ENCODE results near the gene ST3GAL3.
"Not testable (repeated sequence)": the region's sequence is repeated elsewhere in the genome, so short reads cannot be mapped to it uniquely, and the experiment has no call there.

Gene ST3GAL3

DNA sequence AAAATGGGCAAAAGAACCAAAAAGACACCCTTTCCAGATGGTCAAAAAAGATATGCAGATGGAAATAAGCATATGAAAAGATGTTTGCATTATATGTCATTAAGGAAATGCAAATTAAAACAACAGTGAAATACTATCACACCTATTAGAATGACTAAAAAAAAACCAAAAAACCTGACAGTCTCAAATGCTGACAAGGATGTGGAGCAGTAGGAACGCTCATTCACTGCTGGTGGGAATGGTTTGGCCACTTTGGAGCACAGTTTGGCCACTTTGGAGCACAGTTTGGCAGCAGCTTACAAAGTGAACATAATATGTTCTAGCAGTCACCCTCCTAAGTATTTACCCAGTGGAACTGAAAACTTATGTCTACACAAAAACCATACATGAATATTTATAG is 121.2 kb downstream of the ST3GAL3 start:
- no peak overlapping the region for H3K4me3 Mint-ChIP-seq
- H3K36me3 Mint-ChIP-seq: peaks cover 17% of the 10 kb centered on the region
- H3K4me1 Mint-ChIP-seq (ENCODE audit: low read depth): peaks cover 32% of the 10 kb centered on the region
- H3K27me3 Mint-ChIP-seq: no peaks in the 10 kb centered on the region
- H3K9me3 Mint-ChIP-seq (ENCODE audit: low read depth): no peaks in the 10 kb centered on the region
- no peak overlapping the region for H3K27ac Mint-ChIP-seq

DNA sequence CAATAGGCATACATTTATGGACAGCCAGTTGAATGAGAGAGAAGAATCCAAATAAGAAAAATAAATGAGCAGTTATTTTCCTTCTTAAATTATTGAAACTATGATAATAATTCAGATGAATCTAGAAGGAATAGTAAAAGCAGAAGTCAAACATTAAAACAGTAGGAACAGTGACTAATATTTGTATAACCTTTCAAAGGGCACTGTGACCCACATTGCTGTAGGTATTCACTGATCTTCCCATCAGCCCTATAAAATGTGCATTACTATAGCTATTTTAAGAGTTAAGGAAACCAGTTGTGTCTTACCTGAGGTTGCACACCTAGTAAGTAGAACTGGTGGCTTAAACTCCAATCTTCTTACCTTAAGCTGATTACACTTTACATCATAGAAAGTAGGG is 123.5 kb downstream of the ST3GAL3 start:
- no peaks in the 10 kb centered on the region for H3K27me3 Mint-ChIP-seq
- peaks cover 14% of the 10 kb centered on the region for H3K36me3 Mint-ChIP-seq
- H3K9me3 Mint-ChIP-seq (ENCODE audit: low read depth): no peaks in the 10 kb centered on the region
- no peak overlapping the region for H3K27ac Mint-ChIP-seq
- peaks cover 52% of the 10 kb centered on the region for H3K4me1 Mint-ChIP-seq (ENCODE audit: low read depth)
- no peak overlapping the region for H3K4me3 Mint-ChIP-seq

DNA sequence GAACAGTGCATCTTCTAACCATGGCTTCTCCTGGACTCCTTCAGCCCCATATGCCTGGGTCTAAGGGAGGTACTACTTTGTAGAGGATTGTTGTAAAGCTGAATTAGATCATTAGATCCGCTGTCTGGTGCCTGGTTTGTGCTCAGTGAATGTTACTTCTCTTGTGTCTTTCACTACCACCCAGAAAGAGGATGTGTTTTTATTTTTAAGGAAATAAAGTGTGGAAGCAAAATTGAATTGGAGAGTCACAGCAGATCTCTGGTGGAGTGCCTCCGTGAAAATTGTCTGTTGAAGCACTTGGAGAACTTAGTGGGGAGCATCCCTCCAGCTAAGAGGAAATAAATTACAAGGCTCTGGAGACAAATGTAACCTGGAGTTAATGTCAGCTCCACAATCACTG is 124.5 kb downstream of the ST3GAL3 start:
- H3K4me3 Mint-ChIP-seq: no peak overlapping the region
- H3K36me3 Mint-ChIP-seq: peaks cover 14% of the 10 kb centered on the region
- peaks cover 63% of the 10 kb centered on the region for H3K4me1 Mint-ChIP-seq (ENCODE audit: low read depth)
- no peaks in the 10 kb centered on the region for H3K27me3 Mint-ChIP-seq
- H3K9me3 Mint-ChIP-seq (ENCODE audit: low read depth): no peaks in the 10 kb centered on the region
- H3K27ac Mint-ChIP-seq: peak overlapping the region; percentile 4

DNA sequence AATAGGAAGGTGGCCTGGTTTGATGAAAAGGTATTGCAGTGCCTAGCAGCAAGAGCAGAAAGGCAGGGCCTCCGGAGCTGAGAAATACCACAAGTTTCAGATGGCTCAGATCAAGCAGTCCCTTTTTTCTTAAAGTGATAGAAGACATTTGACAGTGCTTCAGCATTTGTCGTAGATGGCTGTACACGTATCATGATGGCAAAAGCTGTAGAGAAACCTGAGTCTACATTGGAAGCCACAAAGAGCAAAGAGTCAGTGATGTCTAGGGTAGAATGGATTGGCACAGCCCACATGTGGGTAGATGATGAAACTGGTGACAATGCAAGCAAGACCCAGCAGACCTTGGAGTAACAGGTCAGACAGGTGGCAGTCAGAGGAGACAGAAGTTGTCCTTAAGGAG is 124.9 kb downstream of the ST3GAL3 start:
- Mint-ChIP-seq H3K36me3 (peaks cover 15% of the 10 kb centered on the region), H3K4me1 (ENCODE audit: low read depth) (peaks cover 67% of the 10 kb centered on the region), H3K27ac (peak overlapping the region; percentile 4), H3K4me3 (no peak overlapping the region), H3K27me3 (no peaks in the 10 kb centered on the region), H3K9me3 (ENCODE audit: low read depth) (no peaks in the 10 kb centered on the region)

DNA sequence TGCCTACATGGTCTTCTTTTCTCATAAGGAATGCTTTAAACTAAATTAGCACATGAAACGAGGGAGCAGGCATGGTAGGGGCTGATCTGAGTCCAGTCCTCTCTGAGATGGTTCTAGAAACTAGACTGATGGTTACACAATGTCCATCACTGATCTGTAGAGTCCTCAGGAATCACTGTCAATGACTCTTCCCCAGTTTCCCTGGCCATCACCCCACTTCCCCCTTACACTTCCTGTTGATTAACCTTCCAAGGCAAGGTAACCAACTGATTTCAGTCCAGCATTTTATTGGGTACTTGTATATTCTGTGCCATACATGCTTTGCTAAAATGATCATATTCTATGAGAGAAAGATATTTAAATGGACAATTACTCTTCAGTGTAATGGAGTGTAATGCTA is 125.7 kb downstream of the ST3GAL3 start:
- Mint-ChIP-seq H3K4me1 (ENCODE audit: low read depth) (peaks cover 67% of the 10 kb centered on the region), H3K36me3 (peaks cover 14% of the 10 kb centered on the region), H3K9me3 (ENCODE audit: low read depth) (no peaks in the 10 kb centered on the region)

DNA sequence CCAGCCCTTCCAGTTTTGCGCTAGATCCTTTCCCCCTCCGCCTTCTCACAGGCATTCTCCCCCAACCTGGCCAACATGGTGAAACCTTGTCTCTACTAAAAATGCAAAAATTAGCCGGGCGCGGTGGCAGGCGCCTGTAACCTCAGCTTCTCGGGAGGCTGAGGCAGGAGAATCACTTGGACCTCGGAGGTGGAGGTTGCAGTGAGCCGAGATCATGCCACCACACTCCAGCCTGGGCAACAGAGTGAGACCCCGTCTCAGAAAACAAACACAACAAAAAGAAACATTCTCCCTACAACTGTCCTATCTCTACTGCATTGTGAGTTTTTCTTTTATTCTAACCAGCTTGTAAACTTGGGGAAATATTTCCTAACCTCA is 126.6 kb downstream of the ST3GAL3 start:
- Mint-ChIP-seq H3K27ac (peak overlapping the region; percentile 84), H3K4me1 (ENCODE audit: low read depth) (peaks cover 67% of the 10 kb centered on the region), H3K36me3 (peaks cover 20% of the 10 kb centered on the region), H3K4me3 (peak overlapping the region; percentile 50)
- H3K27me3 Mint-ChIP-seq; H3K9me3 Mint-ChIP-seq (ENCODE audit: low read depth): not testable (repeated sequence)

More for the DNA sequence above, 125.7 kb downstream of the ST3GAL3 start:
- Mint-ChIP-seq H3K27ac (peak overlapping the region; percentile 55), H3K27me3 (no peaks in the 10 kb centered on the region), H3K4me3 (no peak overlapping the region)

DNA sequence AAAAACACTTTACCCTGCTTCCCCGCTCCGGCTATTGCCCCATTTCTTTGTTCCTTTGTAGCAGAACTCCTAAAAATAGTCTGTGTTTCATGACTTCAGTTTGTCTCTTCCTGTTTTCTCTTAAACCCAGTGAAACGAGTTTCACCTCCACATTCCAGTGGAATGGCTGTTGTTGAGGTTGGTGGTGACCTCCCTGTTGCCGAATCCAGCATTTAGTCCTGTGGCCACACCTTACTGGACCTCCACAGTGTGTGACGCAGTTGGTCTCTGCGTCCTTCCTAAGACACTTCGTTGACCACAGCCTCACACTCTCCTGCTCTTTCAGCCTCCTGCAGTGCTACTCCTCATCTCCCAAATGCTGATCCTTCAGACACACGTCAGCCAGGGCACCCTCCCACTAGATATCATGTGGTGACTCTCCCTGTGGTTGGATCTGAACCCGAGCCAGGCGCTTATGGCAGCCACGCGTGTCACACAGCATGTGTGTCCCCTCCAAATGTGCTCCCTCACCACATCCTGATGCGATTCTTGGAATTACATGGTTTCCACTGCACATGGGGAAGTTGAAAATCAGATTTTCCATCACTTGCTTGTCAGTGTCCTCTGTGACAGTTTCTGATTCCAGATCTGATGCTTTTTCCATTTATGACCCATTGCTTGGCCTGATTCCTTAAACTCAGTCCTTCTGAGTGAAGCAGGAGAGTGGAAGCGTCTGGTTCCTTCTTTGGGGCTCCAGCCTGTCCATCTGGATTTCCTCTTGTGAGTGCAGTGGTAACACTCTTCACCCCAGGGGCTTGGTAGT is 127.1 kb downstream of the ST3GAL3 start:
- Mint-ChIP-seq H3K9me3 (ENCODE audit: low read depth) (no peaks in the 10 kb centered on the region), H3K27ac (peak overlapping the region; percentile 84), H3K36me3 (peaks cover 22% of the 10 kb centered on the region), H3K4me1 (ENCODE audit: low read depth) (peaks cover 67% of the 10 kb centered on the region), H3K27me3 (no peaks in the 10 kb centered on the region), H3K4me3 (peak overlapping the region; percentile 50)

DNA sequence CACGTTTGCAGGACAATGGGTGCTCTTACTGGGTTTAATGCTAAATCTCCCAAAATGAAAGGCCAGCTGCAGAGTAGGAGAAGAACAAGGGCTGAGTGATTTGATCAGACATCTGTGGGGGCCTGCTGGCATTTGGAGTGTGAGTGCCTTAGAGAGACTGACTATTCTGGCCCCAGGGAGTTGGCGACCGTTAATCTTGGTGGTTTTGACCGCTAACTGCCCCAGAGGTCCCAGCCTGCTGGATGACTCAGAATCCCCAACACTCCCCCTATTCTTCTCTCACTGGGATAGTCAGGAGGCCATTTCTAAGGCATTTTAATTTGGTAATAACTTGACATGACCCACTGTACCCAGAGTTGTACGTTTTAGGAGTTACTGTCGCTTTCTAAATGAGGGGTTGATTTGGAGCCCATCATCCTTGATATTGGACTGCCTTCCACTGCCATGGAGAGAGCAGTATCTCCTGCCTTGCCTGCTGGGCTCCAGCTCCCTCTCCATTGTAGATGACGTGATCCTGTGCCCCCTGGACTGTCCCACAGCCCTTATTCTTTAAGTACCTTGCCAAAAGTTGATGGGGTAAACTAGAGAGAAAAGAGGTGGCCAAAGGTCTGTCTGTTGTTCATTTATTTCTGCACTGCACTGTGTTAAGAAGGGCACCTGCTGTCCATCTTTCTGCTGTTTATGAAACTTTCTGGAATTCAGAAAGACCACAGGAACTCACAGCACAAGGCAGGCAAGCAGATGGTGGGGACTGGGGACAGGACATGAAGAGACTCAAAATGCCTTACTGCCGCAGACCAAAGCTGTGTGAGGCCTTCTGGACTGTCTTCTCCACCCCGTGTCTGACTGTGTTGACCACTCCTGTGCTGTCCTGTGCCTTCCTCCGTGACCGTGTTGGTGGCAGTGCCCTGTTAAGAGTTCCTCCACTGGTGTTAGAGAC is 128.0 kb downstream of the ST3GAL3 start:
- H3K36me3 Mint-ChIP-seq: peaks cover 27% of the 10 kb centered on the region
- peak overlapping the region; percentile 87 for H3K27ac Mint-ChIP-seq
- H3K9me3 Mint-ChIP-seq (ENCODE audit: low read depth): no peaks in the 10 kb centered on the region
- no peaks in the 10 kb centered on the region for H3K27me3 Mint-ChIP-seq
- H3K4me3 Mint-ChIP-seq: peak overlapping the region; percentile 35
- peaks cover 66% of the 10 kb centered on the region for H3K4me1 Mint-ChIP-seq (ENCODE audit: low read depth)

DNA sequence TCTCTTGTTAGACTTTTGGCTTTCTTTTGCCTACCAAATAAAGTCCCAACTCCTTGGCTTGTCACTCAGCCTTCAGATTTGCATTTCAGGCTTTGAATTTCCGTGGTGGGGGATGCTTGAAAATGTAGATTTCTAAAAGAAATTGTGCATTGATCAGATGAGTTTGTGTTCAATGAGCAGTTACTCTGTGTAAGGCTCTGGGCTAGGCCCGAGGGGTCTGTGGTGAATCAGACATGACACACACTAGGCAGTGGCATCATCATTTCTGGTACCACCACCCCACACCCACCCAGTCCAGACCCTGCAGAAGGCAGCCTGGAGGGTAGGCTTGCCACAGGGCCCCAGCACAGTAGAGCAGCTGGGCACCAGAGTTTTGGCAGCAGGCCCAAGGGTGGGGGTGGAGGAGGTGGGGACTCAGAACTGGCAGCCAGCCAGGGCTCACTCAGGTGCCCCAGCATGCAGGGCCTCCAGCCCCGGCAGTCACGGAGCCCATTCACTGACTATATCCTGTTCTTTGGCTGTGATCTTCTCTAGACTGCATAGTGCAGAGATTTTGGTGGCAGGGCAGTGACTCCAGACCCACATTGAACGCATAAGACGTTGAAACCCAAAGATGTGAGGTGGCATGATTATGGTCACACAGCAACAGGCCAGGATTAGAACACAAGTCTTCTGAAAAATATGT is 129.1 kb downstream of the ST3GAL3 start:
- Mint-ChIP-seq H3K27ac (peak overlapping the region; percentile 87), H3K36me3 (peaks cover 31% of the 10 kb centered on the region), H3K4me3 (peak overlapping the region; percentile 14), H3K9me3 (ENCODE audit: low read depth) (no peaks in the 10 kb centered on the region), H3K4me1 (ENCODE audit: low read depth) (peaks cover 56% of the 10 kb centered on the region), H3K27me3 (no peaks in the 10 kb centered on the region)

DNA sequence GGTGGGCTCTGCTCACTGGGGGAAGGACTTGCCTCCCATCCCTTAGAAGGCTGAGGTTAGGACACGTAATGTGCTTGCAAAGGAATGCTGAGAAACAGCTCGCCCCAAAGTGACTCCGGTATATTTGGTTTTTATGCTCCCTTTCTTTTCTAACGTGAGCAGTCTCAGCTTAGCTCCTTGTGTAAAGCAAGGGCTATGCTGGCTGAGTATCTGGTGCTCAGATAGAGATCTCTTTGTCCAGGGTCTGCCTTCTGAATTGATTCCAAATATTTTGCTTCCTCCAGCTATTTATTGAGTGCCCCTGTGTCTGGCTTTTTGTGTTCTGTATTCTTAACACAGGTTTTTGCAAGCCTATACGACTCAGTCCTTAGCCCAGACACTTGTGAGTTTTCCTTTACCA is 131.7 kb downstream of the ST3GAL3 start:
- H3K27me3 Mint-ChIP-seq: no peaks in the 10 kb centered on the region
- peaks cover 41% of the 10 kb centered on the region for H3K36me3 Mint-ChIP-seq
- no peak overlapping the region for H3K4me3 Mint-ChIP-seq
- peaks cover 9% of the 10 kb centered on the region for H3K9me3 Mint-ChIP-seq (ENCODE audit: low read depth)
- H3K4me1 Mint-ChIP-seq (ENCODE audit: low read depth): peaks cover 32% of the 10 kb centered on the region
- no peak overlapping the region for H3K27ac Mint-ChIP-seq

DNA sequence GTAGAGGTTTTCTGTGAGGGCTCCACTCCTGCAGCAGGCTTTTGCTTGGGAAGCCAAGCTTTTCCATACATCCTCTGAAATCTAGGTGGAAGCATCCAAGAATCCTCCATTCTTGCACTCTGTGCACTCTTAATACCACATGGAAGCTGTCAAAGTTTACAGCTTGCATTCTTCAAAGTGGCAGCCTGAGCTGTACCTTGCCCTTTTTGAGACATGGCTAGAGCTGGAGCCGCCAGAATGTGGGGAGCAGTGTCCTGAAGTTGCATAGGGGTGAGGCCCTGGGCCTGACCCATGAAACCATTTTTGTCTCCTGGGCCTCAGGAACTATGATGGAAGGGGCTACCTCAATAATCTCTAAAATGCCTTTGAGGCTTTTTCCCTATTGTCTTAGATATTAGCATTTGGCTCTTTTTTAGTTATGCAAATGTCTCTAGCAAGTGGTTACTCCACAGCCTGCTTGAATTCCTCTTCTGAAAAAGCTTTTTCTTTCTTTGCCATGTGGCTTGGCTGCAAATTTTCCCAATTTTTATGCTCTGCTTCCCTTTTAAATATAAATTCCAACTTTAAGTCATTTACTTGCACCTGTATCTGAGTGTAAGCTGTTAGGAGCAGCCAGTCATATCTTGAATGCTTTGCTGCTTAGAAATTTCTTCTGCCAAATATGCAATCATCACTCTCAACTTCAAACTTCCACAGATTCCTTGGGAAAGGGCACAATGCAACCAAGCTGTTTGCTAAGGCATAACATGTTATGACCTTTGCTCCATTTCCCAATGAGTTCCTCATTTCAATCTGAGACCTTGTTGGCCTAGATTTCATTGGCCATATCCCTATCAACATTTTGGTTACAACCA is 134.2 kb downstream of the ST3GAL3 start:
- peaks cover 41% of the 10 kb centered on the region for H3K36me3 Mint-ChIP-seq
- no peak overlapping the region for H3K4me3 Mint-ChIP-seq
- H3K27ac Mint-ChIP-seq: no peak overlapping the region
- peaks cover 9% of the 10 kb centered on the region for H3K9me3 Mint-ChIP-seq (ENCODE audit: low read depth)
- H3K4me1 Mint-ChIP-seq (ENCODE audit: low read depth): peaks cover 8% of the 10 kb centered on the region
- H3K27me3 Mint-ChIP-seq: no peaks in the 10 kb centered on the region

DNA sequence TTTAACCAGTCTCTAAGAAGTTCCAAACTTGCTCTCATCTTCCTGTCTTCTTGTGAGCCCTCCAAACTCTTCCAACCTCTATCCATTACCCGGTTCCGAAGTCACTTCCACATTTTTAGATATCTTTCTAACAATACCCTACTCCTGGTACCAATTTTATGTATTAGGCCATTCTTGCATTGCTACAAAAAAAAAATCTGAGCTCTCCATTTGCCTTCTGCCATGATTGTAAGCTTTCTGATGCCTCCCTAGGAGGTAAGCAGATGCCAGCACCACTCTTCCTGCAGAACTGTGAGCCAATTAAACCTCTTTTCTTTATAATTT is 134.8 kb downstream of the ST3GAL3 start:
- H3K4me1 Mint-ChIP-seq (ENCODE audit: low read depth): peaks cover 3% of the 10 kb centered on the region
- H3K27me3 Mint-ChIP-seq: no peaks in the 10 kb centered on the region
- no peak overlapping the region for H3K4me3 Mint-ChIP-seq
- H3K9me3 Mint-ChIP-seq (ENCODE audit: low read depth): peaks cover 9% of the 10 kb centered on the region
- no peak overlapping the region for H3K27ac Mint-ChIP-seq
- peaks cover 41% of the 10 kb centered on the region for H3K36me3 Mint-ChIP-seq

DNA sequence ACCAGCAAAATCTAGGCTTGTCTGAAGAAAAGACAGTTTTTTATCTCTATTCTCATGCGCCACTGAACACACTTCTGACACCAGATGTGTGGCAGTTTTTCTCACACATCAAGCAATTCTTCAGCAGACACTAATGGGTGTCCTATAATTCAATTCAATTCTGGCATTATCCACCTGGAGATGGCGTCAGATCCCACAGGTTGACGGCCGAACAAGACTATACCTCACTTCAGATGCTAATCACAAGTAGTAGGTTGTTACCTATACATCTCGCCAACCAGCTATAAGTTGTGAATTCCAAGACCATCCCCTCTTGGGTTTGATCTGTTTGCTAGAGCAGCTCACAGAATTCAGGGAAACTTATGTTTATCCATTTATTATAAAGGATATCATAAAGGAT is 136.3 kb downstream of the ST3GAL3 start:
- H3K36me3 Mint-ChIP-seq: peaks cover 37% of the 10 kb centered on the region

DNA sequence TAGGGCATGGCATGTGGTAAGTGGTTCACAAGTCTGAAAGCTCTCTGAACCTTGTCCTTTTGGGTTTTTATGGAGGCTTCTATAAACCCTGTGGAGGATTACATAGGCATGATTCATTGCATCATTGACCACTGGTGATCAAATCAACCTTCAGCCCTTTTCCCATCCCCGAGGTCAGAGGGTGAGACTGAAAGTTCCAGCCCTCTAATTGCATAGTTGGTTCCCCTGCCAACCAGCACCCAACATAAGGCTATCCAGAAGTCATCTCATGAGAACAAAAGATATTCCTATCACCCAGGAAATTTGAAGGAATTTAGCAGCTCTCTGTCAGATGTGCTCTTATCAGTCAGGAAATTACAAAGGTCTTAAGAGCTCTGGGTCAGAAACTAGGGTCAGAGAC is 136.8 kb downstream of the ST3GAL3 start:
- Mint-ChIP-seq H3K9me3 (ENCODE audit: low read depth) (peaks cover 9% of the 10 kb centered on the region), H3K4me1 (ENCODE audit: low read depth) (peaks cover 6% of the 10 kb centered on the region), H3K4me3 (no peak overlapping the region), H3K27me3 (no peaks in the 10 kb centered on the region), H3K36me3 (peaks cover 38% of the 10 kb centered on the region), H3K27ac (no peak overlapping the region)

More for the DNA sequence above, 136.3 kb downstream of the ST3GAL3 start:
- Mint-ChIP-seq H3K4me3 (no peak overlapping the region), H3K27me3 (no peaks in the 10 kb centered on the region), H3K9me3 (ENCODE audit: low read depth) (peaks cover 9% of the 10 kb centered on the region), H3K4me1 (ENCODE audit: low read depth) (peaks cover 6% of the 10 kb centered on the region), H3K27ac (no peak overlapping the region)

All from activated naive CD8-positive, alpha-beta T cell (primary cell).